K562 (cell line): Measurements from ENCODE around the gene SLC9B1. TPM values are rescaled to one million over a fixed set of nuclear protein-coding genes. Genes with fewer than 3 reads are reported as not detected.

Experiments
- C11orf30 ChIP-seq: fragments of 450-650 bp; IDR thresholded peaks from 2 replicates; pipeline ENCODE4 v1.6.1; 2016; ENCODE audit warnings: low read depth, mild to moderate bottlenecking
- CCNT2 ChIP-seq: IDR thresholded peaks from 2 replicates; pipeline ENCODE4 v1.6.1; 2011; ENCODE audit warnings: borderline replicate concordance, low read depth, mild to moderate bottlenecking, moderate library complexity, mixed read lengths, low read length; ENCODE audit not compliant: insufficient read length; ENCODE audit errors: extremely low read depth
- FOS ChIP-seq: IDR thresholded peaks from 3 replicates; pipeline ENCODE4 v1.6.1; 2011; ENCODE audit not compliant: insufficient read length; ENCODE audit errors: extremely low read depth
- FOXK2 ChIP-seq, 2 experiments: fragments of 450-650 bp; IDR thresholded peaks in 1 of 2; conservative IDR thresholded peaks in 1 of 2; 2 replicates each; pipeline ENCODE4 v1.6.1; 2016; ENCODE audit warnings: low read depth in 2 of 2, mild to moderate bottlenecking in 1 of 2
- GATAD2B ChIP-seq: fragments of 450-650 bp; IDR thresholded peaks from 2 replicates; pipeline ENCODE4 v1.6.1; 2017; ENCODE audit warnings: mild to moderate bottlenecking, borderline replicate concordance
- HMGN3 ChIP-seq: IDR thresholded peaks from 2 replicates; pipeline ENCODE4 v1.6.1; 2011; ENCODE audit warnings: borderline replicate concordance, low read depth, mild to moderate bottlenecking, mixed read lengths, low read length; ENCODE audit not compliant: insufficient read length; ENCODE audit errors: extremely low read depth
- JUND ChIP-seq, 2 experiments: IDR thresholded peaks; 2 replicates in 1 of 2; 3 replicates in 1 of 2; pipeline ENCODE4 v1.6.1; 2011; ENCODE audit warnings: borderline replicate concordance in 2 of 2, low read depth in 2 of 2, low read length in 2 of 2, improper control_type of control experiment in 1 of 2, missing biosample characterization in 1 of 2, missing genetic modification characterization in 1 of 2, missing genetic modification reagents in 1 of 2
- KAT8 ChIP-seq: fragments of 450-650 bp; IDR thresholded peaks from 2 replicates; pipeline ENCODE4 v1.6.1; 2016; ENCODE audit warnings: low read depth, mild to moderate bottlenecking
- MAFK ChIP-seq: IDR thresholded peaks from 2 replicates; pipeline ENCODE4 v1.6.1; 2011; ENCODE audit warnings: low read length, improper control_type of control experiment
- MEIS2 ChIP-seq: fragments of 450-650 bp; IDR thresholded peaks from 2 replicates; pipeline ENCODE4 v1.6.1; 2014; ENCODE audit warnings: mild to moderate bottlenecking; ENCODE audit not compliant: partially characterized antibody
- PCBP1 ChIP-seq: fragments of 200-400 bp; formaldehyde crosslinking; IDR thresholded peaks from 2 replicates; pipeline ENCODE4 v1.6.1; 2018; ENCODE audit warnings: mild to moderate bottlenecking, low read depth, low read length; ENCODE audit not compliant: poor library complexity, severe bottlenecking
- POLR2AphosphoS5 ChIP-seq: IDR thresholded peaks from 2 replicates; pipeline ENCODE4 v1.6.1; 2011; ENCODE audit warnings: mild to moderate bottlenecking, low read depth, low read length, moderate library complexity; ENCODE audit not compliant: control insufficient read depth, insufficient read depth
- RBFOX2 ChIP-seq: fragments of 200-400 bp; formaldehyde crosslinking; IDR thresholded peaks from 2 replicates; pipeline ENCODE4 v1.6.1; 2017; ENCODE audit warnings: low read depth, mild to moderate bottlenecking, low read length, moderate library complexity
- SPI1 ChIP-seq: IDR thresholded peaks from 2 replicates; pipeline ENCODE4 v1.6.1; 2011; ENCODE audit warnings: low read depth, low read length, control low read depth, borderline replicate concordance
- STAT5A ChIP-seq: IDR thresholded peaks from 2 replicates; pipeline ENCODE4 v1.6.1; 2012; ENCODE audit warnings: low read length, inconsistent platforms, borderline replicate concordance
- TAF9B ChIP-seq: fragments of 450-650 bp; IDR thresholded peaks from 2 replicates; pipeline ENCODE4 v1.6.1; 2018; ENCODE audit warnings: mild to moderate bottlenecking; ENCODE audit not compliant: partially characterized antibody
- TRIM24 ChIP-seq, 2 experiments: fragments of 450-650 bp; IDR thresholded peaks; 2 replicates each; pipeline ENCODE4 v1.6.1; 2016
- ZNF41 ChIP-seq: fragments of 250-450 bp; sonication (Bioruptor Pico); conservative IDR thresholded peaks from 2 replicates; pipeline ENCODE4 v1.4.0; 2020; ENCODE audit warnings: mild to moderate bottlenecking
- ZNF830 ChIP-seq: fragments of 250-450 bp; sonication (Bioruptor Pico); IDR thresholded peaks from 2 replicates; pipeline ENCODE4 v1.5.0; 2021; ENCODE audit warnings: mild to moderate bottlenecking
- polyA plus RNA-seq, 8 experiments: library from polyadenylated mRNA; depleted of rRNA in 4 of 8; stranded (reverse) in 5 of 8; unstranded in 3 of 8; fragments of >200 nt; fragmentation: Nextera tagmentation in 2 of 8; fragmentation: Illumina TruSeq in 1 of 8; extraction: Ambion mirVana in 2 of 8; extraction: Trizol in 1 of 8; gene quantifications; 2 replicates each; pipeline versions ENCODE4 v1.2.1 to v1.2.3, GENCODE V29; 2011 to 2014; ENCODE audit warnings: inconsistent platforms in 1 of 8, missing spikeins in 1 of 8
- total RNA-seq, 7 experiments: library from RNA; depleted of rRNA in 6 of 7; stranded (reverse); fragments of >200 nt in 6 of 7; fragmentation: Illumina TruSeq in 2 of 7; extraction: Trizol in 2 of 7; gene quantifications; 2 replicates each; pipeline versions ENCODE4 v1.2.1 to v1.2.3, GENCODE V29; 2011 to 2021; ENCODE audit warnings: low replicate concordance in 1 of 7
- TF ChIP-seq, protein P1 (sequence below): IDR thresholded peaks from 2 replicates; pipeline ENCODE4 v1.6.1; 2014; ENCODE audit warnings: antibody characterized with exemption
- TF ChIP-seq, protein P2 (sequence below): fragments of 250-450 bp; sonication (Bioruptor Pico); IDR thresholded peaks from 2 replicates; pipeline ENCODE4 v1.4.0; 2020
- TF ChIP-seq, protein P3 (sequence below): sonication (generic); formaldehyde crosslinking; IDR thresholded peaks from 2 replicates; pipeline ENCODE4 v1.9.0; 2022; ENCODE audit warnings: mild to moderate bottlenecking, missing genetic modification reagents
- TF ChIP-seq, protein P4 (sequence below): fragments of 450-650 bp; IDR thresholded peaks from 2 replicates; pipeline ENCODE4 v1.6.1; 2016

SLC9B1 gene
- total and polyA plus RNA-seq, 9 of the 15 experiments (the other 6 are each of a cell fraction or from before 2014, with no cell fraction given), result 0.21 to 1.3 (median 0.51) TPM

DNA sequence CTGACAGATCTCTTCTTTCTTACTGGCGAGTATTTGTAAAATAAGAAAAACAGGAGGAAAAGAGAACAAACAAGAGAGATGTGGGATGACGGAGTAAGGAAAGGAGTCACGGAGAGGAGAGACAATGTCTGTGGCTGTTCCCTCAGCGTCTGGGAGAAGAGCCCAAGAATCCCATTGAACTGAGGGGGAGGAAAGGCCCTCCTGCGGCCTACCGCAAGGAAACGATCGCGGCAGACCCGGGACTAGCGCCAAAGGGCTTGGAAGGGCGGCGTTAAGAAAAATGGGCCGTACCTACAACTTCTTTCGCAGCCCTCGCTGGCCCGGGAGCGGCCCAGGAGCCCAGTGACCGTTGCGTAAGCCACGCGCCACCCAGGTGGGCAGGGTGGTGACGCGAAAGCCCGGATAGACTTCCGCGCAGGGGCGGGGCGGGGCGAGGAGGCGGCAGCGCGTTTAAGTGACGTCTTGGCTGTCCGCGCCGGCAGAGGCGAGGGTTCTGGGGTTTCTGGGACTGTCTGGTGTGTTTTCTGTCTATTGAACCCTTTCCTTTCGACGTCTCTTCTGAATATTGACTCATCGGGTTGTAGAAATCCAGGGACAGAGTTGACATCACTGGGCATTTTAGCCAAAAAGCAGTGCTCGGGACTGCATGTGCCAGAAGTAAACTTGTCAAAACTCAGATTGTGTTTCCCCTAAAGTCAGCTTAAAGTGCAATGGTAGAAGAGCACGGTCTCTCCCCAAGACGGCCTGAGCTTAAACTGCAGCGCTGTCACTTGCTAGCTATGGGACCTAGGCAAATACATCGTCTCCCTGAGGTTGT is at the start of gene SLC9B1 (continued):
- TF ChIP-seq RBFOX2 (peak; percentile 93), MAFK (no peak), HMGN3 (peak; percentile 97), FOS (no peak), CCNT2 (peak; percentile 90), SPI1 (peak; percentile 33; the same call in 1 of the 2 replicates), ZNF830 (no peak; the same call in 1 of the 2 replicates), PCBP1 (peak; percentile 71), TAF9B (peak; percentile 70), GATAD2B (peak; percentile 20; the same call in 1 of the 2 replicates), C11orf30 (peak; percentile 86), TRIM24 (IDR thresholded peaks at IDR 0.05) (peak; percentile 13 to 49; a peak in 1 of 4 replicates), FOXK2 (conservative IDR thresholded peaks at IDR 0.05 in 1 of 2, IDR thresholded peaks at IDR 0.05 in 1 of 2; ENCODE audit: low read depth in 2 of 2) (peak; percentile 72 to 74), POLR2AphosphoS5 (peak; percentile 82), JUND (IDR thresholded peaks at IDR 0.05; ENCODE audit: borderline replicate concordance, low read depth, low read length) (peak; percentile 71; the same call in 1 of the 2 replicates), JUND (tag; IDR thresholded peaks at IDR 0.05; ENCODE audit: borderline replicate concordance, low read depth, low read length) (peak; percentile 44; the same call in 1 of the 3 replicates), KAT8 (no peak), STAT5A (0 out of 2 replicates have a peak, but pooled peaks have one; percentile 7), MEIS2 (peak; percentile 43), ZNF41 (CRISPR knock-in tag) (0 out of 2 replicates have a peak, but pooled peaks have one; percentile 31)
- TF ChIP-seq, protein P1, sequence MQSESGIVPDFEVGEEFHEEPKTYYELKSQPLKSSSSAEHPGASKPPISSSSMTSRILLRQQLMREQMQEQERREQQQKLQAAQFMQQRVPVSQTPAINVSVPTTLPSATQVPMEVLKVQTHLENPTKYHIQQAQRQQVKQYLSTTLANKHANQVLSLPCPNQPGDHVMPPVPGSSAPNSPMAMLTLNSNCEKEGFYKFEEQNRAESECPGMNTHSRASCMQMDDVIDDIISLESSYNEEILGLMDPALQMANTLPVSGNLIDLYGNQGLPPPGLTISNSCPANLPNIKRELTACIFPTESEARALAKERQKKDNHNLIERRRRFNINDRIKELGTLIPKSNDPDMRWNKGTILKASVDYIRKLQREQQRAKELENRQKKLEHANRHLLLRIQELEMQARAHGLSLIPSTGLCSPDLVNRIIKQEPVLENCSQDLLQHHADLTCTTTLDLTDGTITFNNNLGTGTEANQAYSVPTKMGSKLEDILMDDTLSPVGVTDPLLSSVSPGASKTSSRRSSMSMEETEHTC, result peak; percentile 64; the same call in 1 of the 2 replicates
- TF ChIP-seq, protein P2, sequence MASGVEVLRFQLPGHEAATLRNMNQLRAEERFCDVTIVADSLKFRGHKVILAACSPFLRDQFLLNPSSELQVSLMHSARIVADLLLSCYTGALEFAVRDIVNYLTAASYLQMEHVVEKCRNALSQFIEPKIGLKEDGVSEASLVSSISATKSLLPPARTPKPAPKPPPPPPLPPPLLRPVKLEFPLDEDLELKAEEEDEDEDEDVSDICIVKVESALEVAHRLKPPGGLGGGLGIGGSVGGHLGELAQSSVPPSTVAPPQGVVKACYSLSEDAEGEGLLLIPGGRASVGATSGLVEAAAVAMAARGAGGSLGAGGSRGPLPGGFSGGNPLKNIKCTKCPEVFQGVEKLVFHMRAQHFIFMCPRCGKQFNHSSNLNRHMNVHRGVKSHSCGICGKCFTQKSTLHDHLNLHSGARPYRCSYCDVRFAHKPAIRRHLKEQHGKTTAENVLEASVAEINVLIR (CRISPR knock-in tag), result peak; percentile 95
- TF ChIP-seq, protein P3, sequence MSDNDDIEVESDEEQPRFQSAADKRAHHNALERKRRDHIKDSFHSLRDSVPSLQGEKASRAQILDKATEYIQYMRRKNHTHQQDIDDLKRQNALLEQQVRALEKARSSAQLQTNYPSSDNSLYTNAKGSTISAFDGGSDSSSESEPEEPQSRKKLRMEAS (CRISPR knock-in tag), result peak; percentile 93
- TF ChIP-seq, protein P4, sequence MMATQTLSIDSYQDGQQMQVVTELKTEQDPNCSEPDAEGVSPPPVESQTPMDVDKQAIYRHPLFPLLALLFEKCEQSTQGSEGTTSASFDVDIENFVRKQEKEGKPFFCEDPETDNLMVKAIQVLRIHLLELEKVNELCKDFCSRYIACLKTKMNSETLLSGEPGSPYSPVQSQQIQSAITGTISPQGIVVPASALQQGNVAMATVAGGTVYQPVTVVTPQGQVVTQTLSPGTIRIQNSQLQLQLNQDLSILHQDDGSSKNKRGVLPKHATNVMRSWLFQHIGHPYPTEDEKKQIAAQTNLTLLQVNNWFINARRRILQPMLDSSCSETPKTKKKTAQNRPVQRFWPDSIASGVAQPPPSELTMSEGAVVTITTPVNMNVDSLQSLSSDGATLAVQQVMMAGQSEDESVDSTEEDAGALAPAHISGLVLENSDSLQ, result peak; percentile 54; the same call in 1 of the 2 replicates
